ENCODE data around the gene ZBTB20. TPM values are rescaled to one million over a fixed set of nuclear protein-coding genes. Genes with fewer than 3 reads are reported as not detected.

Gene ZBTB20
- total RNA-seq, 1 experiment from 2014 or later, result 5.1 TPM

DNA sequence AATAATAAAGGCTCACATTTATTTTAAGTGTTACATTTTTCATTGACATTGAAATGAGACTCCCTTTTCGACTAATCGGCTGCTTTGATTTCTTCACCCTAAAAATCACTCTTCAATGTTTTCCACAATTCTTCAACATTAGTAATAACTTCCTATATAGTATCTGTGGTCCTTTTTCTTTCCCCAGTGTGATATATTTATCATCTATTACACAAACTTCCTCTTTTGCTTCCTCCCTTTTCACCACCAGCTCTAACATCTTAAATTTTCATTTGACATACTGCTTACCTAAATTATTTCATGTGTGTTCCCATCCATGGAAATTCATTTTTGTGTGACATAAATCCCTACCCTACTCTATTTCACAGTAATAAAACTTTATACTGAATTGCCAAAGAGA, 608.9 kb downstream of the ZBTB20 start:
- no peak for DNase-seq (ENCODE audit: low spot score)

DNA sequence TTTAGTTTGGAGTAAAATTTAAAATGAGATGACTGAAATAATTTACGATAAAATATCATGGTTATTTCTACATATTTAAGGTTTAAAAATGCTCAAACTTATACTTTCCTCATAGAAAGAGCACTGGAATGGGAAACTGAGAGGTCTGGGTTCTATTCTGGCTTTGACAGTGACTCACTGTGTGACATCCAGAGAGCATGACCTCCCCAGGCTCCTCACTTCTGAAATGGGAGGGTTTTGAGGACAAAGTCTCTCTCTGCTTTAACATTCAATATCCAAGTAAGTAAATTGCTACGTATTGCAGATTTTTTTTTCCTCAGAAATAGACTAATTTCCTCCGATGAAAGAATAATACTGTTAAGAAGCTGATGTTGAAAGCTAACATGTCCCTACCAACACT, 618.6 kb downstream of the ZBTB20 start:
- DNase-seq (ENCODE audit: low spot score), result no peak

DNA sequence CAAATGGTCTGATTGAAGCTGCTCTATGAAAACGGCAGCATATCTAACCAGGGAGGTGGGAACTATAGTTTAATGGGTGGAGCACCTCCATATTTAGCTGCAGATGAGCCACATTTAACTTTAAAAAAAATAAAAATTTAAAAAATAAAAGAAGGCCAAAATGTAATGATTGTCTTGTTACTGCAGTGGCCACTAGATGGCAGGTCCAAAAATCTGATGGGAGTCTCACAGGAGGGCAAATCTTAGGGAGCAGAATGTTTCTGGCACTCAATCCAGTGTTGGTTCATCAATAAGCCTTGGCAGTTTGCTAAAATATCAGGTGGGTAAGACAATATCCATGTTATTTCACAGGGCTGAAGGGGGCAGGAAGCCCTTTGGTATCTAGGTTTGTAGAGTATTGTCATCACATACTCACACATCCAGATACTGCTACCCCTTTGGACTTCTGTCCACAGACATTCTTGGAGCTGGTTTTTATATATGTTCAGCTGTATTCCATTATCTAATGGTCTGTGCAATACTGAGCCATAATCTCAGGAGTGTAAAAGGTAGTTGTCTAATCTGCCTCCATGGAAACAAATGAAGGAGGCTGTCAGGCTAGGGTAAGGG, 619.9 kb downstream of the ZBTB20 start:
- DNase-seq (ENCODE audit: low spot score), result no peak

DNA sequence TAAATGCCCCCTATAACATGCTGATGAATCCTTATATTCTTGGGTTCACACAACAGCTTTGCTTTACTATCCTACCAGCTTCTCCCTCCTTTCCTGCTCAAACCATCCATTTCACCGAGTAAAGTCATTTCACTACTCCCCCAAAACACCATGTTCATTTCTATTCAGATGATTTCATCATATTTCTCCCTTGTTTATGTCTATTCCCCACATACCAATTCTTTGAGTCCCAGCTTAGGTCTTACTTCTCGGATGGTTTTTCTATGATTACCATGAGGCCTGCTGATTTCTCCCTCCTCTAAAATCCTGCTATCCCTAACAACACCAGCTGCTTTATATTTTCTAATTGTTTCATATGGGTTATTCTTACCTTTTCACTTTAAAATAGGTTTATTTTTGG, 621.8 kb downstream of the ZBTB20 start:
- DNase-seq (ENCODE audit: low spot score), result no peak

DNA sequence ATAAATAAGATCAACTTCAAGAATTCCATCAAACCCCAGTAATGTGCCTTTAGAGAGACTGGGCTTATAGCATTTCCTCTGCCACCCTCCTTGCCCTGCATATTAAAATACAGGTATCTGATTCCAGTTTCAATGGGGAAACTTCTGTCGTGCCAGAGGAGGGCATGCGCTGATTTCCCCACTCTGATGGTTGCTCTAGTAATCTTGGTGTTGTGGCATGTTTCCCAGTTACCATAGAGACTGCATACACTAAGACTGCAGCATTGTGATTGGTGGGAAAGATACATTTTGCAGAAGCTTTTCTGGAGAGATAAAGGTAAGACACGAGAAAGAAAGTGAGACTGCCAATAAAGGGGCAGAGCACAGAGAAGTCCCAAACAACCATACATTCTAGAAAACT, 627.7 kb downstream of the ZBTB20 start:
- no peak for DNase-seq (ENCODE audit: low spot score)

DNA sequence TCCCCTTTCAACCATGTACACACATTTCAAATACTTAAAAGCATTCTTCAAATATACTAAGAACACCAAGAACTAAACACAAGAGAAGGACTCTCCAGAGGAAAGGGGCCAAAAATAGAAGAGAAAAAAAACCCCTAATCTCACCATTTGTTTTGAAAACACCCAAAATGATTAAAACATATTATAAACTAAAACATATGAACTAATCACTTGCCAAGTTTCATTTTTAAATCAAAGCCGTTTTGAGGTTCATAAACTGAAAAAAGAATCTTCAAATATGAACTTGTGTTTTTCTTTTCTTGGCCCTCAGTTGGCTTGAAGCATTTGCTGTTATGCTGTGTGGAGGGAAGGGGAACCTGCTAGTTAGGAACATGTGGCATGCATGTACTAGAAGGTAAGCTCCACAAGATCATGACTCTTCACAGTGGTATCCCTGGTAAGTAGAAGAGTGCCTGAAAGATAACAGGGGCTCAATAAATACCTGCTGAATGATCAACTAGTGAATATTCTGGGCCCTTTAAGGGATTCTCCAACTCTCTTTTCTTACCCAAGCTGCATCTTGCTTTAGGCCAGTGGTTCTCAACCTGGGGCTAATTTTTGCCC, 628.8 kb downstream of the ZBTB20 start:
- no peak for DNase-seq (ENCODE audit: low spot score)

DNA sequence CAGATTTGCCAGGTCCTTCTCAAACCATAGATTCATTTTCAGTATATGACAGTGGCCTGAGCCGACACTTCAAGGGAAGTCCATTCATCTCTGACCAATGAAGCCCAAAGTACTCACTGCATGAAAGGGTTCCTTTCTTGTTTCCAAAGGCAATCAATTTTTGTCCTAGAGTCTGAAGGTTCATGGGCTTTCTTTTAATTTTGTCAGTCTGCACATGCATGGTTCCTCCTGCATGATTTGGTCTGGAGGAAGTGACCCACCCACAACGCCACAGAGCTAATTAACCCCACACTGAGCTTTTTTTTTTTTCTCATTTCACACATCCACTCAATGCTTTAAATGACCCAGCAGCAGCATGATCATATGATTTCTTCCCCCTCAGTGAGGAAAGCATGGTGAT, 636.9 kb downstream of the ZBTB20 start:
- DNase-seq (ENCODE audit: low spot score), result no peak

DNA sequence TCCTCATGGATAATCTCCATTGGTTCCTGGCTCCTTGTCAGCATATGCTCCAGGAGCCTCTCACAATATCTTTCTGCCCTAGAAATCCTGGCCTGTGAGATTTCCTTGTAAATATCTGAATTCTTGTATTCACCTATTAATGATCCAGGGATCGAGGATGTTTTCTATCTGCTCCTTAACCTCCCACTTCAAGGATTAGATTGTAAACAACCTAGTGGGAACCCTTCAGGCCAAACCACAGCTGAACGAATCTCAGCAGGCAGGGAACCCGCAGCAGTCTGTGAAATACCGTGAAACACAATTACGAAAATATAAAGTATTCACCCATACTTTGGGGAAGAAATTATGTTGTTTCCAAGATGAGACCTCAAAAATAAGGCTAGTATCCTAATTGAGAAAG, 637.3 kb downstream of the ZBTB20 start:
- no peak for DNase-seq (ENCODE audit: low spot score)

DNA sequence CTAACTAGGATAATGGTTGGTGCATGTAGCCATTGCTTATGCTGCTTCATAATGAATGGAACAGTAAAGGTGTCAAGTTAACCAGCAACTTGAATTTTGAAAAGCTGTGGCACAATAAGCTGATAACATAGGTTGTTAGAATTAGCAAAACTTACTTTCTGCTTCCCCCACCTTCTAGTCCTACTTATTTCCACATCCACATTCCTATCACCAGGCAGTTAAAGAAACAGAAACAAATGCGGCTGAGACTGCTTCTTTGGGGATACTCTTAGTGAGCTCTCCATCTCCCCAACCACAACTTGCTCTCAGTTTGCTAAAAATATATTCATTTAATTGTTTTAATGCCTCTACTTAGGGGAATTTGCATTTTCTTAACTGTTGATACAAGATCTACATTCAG, 638.1 kb downstream of the ZBTB20 start:
- DNase-seq (ENCODE audit: low spot score), result no peak

DNA sequence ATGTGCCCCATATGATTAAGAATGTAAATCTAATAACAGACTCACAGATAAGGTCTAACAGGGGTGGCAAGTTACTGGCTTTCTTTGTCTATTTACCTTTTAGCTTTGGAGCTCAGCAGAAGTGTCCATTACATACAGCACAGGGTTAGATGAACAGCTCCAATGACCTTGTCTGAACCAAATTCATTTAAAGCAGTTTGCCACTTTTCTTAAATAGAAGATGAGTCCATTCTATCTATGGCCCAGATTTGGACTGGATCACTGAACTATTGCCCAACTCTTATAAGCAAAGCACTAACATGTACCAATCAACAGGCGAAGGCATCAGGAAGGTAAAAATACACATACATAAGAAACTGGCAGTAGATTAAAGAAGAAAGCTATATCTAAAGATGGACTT, 638.9 kb downstream of the ZBTB20 start:
- no peak for DNase-seq (ENCODE audit: low spot score)

DNA sequence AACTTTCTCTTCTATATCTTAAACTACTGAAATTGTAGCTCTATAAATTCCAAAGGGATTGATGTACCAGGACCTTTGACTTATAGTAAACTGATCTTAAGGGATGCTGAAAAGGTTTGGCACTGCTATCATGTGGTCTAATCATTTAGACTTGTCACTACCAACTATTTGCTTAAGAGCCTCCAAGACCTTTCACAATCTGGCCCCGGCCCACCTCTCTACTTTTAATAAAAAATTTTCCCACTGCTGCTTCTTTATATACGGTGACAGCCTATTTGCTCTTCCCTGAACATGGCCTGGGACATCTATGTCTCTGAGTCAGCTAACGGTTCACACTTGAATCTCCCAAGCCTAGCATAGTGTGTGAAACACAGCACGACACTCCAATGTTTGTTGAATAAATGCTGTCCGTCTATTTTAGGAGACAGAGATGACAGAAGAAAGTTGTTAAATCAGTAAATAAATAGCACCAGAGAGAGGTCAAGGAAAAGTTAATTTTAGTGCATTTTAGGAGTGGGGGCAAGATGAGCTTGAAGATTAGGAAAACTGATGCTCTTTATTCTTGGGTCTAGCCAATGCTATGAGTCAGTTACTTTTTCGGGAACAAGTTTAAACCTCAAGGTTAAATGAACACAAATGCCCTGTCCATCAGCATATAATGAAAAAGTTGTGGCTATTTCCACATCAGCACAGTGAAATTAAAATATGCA, 640.3 kb downstream of the ZBTB20 start:
- DNase-seq (ENCODE audit: low spot score), result no peak

DNA sequence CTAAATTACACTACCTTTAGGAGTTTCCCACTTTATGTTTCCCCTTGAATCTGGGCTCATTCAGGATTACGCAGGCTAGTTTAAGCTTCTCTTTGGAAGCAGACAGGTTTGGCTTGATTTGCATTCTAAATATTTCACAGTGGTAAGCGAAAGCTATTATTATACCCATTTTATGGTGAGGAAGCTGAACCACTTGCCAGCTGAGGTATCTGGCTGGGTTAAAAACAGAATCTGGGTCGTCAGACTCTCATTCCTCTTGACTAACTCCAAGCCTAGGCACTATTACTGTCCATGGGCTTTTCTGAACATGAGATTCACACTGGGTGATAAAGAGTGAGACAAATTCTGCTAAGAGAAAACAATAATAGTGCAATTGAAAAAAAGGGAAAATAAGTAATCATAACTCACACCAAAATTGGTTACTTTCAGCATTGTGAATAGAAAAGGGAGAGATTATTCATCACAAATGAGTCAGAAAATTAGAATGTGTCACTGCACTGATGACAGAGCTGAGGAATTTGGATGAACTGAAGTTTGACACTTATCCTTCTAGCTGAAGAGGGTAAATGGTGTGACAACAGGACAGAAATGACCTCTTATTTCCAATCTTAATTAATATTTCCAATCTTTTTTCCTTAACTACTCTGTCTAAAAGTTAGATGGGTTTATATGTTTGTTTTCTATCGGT, 642.0 kb downstream of the ZBTB20 start:
- no peak for DNase-seq (ENCODE audit: low spot score)

DNA sequence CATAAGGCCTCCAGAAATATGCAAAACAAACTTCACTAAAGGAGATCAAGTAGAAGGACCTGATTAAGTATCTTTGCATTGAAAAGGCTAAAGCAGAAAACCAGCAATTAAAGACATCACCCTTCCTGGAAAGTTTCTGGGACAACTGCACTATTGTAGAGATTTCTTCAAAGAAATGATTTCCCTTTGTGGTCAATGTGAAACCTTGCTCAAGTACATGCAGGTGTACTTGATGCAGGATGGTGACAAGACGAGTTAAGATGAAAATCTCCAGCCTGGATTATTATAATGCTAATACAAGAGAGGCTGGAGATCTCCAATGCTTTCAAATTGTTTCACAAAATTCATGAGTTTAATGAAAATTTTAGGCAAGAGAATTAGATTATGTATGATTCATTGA, 644.9 kb downstream of the ZBTB20 start:
- DNase-seq (ENCODE audit: low spot score), result no peak

DNA sequence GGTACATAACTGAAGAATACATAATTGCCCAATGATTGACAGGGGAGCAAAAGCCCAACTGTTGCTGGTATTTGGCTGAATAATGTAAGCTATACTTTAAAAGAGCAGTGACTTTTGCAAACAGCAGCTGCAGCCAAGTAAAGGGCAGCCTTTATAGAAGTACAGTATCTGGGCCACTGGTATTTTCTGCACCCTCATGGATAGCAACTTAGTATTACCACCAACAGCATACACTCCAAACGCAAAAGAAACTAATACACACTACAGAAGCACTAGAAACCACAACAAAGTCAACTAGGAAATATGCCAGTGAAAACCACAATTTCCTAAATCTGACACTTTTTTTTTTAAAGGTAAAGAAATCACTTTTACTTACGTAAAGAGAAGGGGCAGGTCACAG, 647.1 kb downstream of the ZBTB20 start:
- peak; percentile 46 for DNase-seq (ENCODE audit: low spot score)

DNA sequence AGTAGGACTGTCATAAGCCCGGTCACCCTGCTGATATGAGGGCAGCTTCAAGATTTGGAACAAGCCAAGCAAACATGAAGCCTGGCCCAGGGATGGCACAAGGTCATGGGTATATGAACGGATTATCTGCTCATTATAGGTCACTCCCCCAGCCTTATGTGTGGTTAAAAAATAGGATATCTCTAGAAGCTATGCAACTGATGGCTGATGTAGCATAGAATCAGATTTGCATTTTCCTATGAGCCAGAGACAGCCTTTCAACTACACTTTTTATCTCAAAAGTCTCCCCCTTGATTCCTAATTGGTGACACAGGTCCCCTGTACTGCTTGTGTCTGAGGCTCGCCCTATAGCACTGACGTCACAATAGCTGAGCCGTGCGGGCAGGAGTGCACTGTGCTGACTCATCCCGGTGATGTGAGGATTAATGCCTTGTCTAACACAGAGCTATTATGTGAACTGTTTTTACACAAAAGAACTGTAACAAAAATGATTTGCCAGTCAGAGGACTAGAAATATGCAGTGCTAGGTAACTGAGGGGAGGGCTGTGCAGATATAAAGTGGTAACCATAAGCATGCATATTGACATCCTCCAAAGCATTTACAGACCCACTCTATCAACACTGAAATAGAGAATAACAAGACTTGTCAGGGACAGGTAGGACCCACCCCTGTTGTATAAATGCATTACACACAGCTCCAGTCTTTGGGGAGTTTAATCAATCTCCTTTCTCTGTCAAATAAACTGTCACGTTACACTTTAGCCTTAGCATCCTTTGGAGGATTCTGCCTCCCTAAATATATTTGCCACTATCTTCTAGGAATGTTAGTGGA, 648.3 kb downstream of the ZBTB20 start:
- DNase-seq (ENCODE audit: low spot score), result peak; percentile 85

DNA sequence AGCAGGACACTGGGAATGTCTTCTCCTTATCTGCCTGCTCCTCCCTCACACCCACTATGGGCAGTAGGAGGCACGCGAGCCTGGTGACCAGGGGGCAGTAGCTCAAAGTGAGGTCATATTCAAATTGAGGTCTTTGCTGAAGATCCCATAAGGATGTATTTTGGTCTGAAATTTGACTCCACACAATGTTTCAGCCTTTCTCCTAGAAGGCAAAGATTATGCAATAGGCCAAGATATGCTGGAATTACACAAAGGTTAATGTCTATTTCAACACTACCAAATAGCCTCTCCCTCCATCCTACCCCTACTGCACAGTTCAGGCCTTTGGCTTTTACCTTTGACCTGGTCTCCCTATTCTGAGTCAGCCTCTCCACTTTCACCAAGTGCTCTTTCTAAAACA, 650.2 kb downstream of the ZBTB20 start:
- DNase-seq (ENCODE audit: low spot score), result peak; percentile 42

DNA sequence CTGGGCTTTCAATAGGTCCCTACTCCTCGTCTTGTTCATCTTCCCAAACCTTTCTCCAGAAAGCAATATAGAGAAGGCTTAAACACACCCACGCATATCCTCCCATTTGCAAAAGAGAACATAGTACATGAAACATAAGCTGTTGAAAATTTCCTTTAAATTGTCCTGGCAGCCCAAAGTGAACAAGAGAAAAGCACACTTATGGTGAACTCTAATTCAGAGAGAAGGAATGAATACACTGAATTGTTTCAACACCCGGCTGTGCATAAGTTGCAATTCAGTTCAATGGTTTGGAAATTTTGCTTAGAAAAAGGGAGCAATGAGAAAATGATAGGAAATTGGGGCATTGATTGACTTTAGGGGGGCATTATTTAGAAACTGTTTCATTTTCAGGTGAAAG, 650.6 kb downstream of the ZBTB20 start:
- DNase-seq (ENCODE audit: low spot score), result no peak

DNA sequence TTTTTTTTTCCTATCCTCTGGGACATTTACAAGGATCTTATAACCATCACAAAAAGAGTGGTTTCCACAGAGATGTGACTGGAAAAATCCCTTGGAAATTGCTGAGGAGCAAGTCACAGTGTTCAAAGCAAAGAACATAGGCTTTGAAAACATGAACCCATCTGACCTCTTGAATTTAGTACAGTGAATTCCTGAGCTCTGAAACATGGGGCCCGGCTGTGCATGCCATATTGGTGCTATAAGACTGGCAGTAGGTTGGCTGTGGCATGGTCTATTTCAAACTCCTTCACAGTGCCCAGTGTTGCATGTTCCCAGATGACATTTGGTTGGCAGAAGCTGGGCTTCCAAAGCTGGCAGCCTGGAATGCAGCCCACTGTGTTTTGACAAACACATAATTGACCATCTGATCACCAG, 651.1 kb downstream of the ZBTB20 start:
- no peak for DNase-seq (ENCODE audit: low spot score)

DNA sequence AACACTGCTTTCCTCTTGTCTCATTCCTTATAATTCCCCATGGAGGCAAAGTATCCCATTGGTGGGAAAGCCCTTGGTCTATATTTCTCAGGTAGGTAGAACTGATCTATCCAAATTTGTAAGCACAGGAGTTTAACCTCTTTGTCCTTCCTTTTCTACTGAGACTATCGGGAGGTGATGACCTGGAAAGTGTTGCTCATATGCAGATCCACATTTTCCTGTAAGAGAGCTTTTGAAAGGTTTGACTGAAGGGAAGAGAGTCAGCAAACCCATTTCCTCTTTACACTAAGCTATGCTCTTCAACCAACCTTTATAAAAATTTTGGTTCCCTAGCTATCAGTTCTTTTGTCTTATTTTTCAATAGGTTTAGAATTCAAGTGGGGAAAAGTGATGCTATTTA, 652.6 kb downstream of the ZBTB20 start:
- DNase-seq (ENCODE audit: low spot score), result no peak

DNA sequence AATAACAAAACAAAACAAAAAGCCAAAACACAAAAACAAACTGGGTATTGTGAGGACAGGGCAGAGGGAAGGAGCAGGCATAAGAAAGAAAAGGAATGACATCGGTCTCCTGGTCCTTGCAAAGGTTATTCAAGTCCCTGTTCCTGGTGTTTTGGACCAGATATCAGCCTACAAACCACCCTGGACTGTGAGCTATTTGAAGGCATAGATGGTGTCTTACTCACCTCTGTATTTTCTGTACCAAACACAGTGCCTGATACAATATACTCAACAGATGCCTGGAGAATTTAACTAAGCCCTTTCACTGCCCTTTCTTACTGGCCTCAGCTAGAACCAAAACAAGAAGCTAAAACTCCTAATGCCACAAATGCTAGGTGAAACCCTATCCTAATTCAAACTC, 656.3 kb downstream of the ZBTB20 start:
- no peak for DNase-seq (ENCODE audit: low spot score)

DNA sequence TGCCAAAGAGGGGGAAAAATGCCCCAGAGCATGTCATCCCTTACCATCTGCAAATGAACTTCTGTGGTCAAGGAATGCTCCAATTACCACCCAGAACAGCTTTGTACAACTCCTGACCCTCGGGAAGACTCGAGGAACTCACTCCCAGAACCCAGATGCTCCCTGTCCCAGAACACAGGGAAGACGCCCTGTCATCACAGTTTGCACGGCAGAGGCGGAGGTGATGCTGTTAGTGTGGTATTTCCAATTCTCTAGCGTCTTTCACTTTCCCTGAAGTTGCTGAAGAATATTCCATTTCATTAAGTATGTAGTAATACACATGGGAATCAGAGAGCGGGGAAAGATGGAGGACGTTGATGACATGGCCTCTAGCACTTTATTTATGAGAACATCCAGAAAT, 659.6 kb downstream of the ZBTB20 start:
- no peak for DNase-seq (ENCODE audit: low spot score)

DNA sequence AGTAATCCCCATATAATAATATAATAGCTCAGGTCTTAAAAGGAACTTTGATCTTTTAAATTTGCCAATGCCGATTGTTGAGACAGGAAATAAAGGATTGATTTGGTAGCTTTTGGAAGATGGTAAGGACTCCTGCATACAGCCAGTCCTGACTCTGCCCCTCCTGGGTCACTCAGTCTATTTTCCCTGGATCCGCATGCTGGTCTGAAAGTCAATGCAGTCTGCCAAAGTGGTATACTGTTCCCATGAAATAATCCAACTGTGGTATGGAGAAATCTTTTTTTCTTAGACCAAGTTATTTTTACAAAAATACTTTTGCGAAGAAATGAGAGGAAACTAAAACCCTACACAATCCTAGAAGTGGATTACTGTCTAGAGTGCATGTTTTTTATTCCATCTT, 662.2 kb downstream of the ZBTB20 start:
- DNase-seq (ENCODE audit: low spot score), result no peak
